K562 (cell line): ENCODE measurements around the gene AGRN. TPM values are rescaled to one million over a fixed set of nuclear protein-coding genes. Genes with fewer than 3 reads are reported as not detected.

Experiments
- ATAC-seq: fragments of 200-7000 bp; cut with Tn5 transposase; 3 replicates; pipeline ENCODE4 v1.9.1; 2020; ENCODE audit warnings: moderate library complexity
- BruUV-seq: library from RNA; stranded (reverse); fragments of 400-500 nt; replicated peaks from 2 replicates; lab custom pipeline; 2021; lab: Mats Ljungman, UMichigan
- CTCF ChIA-PET: fragments of 300-600 bp; formaldehyde crosslinking; extraction: SDS; loops from one replicate; lab custom pipeline; 2021; ENCODE audit warnings: low intra/inter-chr PET ratio; lab: Yijun Ruan, JAX
- POLR2A ChIA-PET: fragments of 300-600, 350-650 bp; sonication (Branson Sonifier 250); formaldehyde crosslinking; extraction: SDS; loops from one replicate; lab custom pipeline; 2021; ENCODE audit warnings: antibody characterized with exemption, inconsistent platforms; lab: Yijun Ruan, JAX
- DNase-seq, 4 experiments: peaks; one replicate each; pipeline versions ENCODE4 v3.0.0 to v3.0.0-alpha.2; 2011 to 2018; ENCODE audit warnings: low spot score in 3 of 4, mixed read lengths in 3 of 4; ENCODE audit errors: extremely low read depth in 1 of 4
- FAIRE-seq: peaks from 2 replicates; lab custom pipeline; 2011; peaks lifted over from hg19 to GRCh38; lab: Jason Lieb, UNC
- H2AFZ ChIP-seq: 2 replicates; pipeline ENCODE4 v1.6.0; 2011; ENCODE audit warnings: low read depth, low read length, control low read depth, inconsistent platforms
- H3K27ac ChIP-seq: fragments of 200-600 bp; 3 replicates; pipeline ENCODE4 v1.8.0; 2011; ENCODE audit warnings: low read depth, mild to moderate bottlenecking, control low read depth, inconsistent platforms, low read length, moderate library complexity, mixed read lengths; ENCODE audit errors: extremely low read depth
- H3K27me3 ChIP-seq, 2 experiments: fragments of 300-600 bp in 1 of 2; 2 replicates in 1 of 2; 3 replicates in 1 of 2; pipeline versions ENCODE4 v1.6.0 to v1.8.0; 2011; ENCODE audit warnings: inconsistent platforms in 2 of 2, low read length in 2 of 2, mild to moderate bottlenecking in 1 of 2, mixed read lengths in 1 of 2, moderate library complexity in 1 of 2; ENCODE audit not compliant: control insufficient read depth in 2 of 2, insufficient read depth in 2 of 2
- H3K36me3 ChIP-seq: fragments of 300-600 bp; 3 replicates; pipeline ENCODE4 v1.8.0; 2011; ENCODE audit warnings: mild to moderate bottlenecking, low read length, inconsistent platforms; ENCODE audit not compliant: control insufficient read depth, insufficient read depth
- H3K4me1 ChIP-seq, 2 experiments: fragments of 200-600 bp in 1 of 2; replicated peaks in 1 of 2; 2 replicates in 1 of 2; 3 replicates in 1 of 2; pipeline versions ENCODE4 v1.5.1 to v1.8.0; 2011; ENCODE audit warnings: inconsistent platforms in 2 of 2, low read length in 2 of 2, mild to moderate bottlenecking in 1 of 2, mixed read lengths in 1 of 2, moderate library complexity in 1 of 2; ENCODE audit not compliant: control insufficient read depth in 2 of 2, insufficient read depth in 2 of 2
- H3K4me2 ChIP-seq: 2 replicates; pipeline ENCODE4 v1.6.1; 2011; ENCODE audit warnings: low read length, control low read depth, inconsistent platforms, mixed read lengths; ENCODE audit not compliant: insufficient read depth
- H3K4me3 ChIP-seq: fragments of 200-600 bp; sonication (generic), shearing (Covaris generic); 2 replicates; pipeline ENCODE4 v1.5.1; 2016; ENCODE audit warnings: control low read depth, inconsistent platforms
- H3K79me2 ChIP-seq: fragments of 200-600 bp; 3 replicates; pipeline ENCODE4 v1.8.0; 2011; ENCODE audit warnings: low read length, inconsistent platforms; ENCODE audit not compliant: control insufficient read depth, insufficient read depth
- H3K9ac ChIP-seq, 2 experiments: 2 replicates each; pipeline versions ENCODE4 v1.6.0 to v1.6.1; 2011; ENCODE audit warnings: low read depth in 2 of 2, low read length in 2 of 2, control low read depth in 1 of 2, inconsistent platforms in 1 of 2, mild to moderate bottlenecking in 1 of 2, mixed read lengths in 1 of 2; ENCODE audit not compliant: insufficient read depth in 1 of 2
- H3K9me1 ChIP-seq: one replicate; pipeline ENCODE4 v1.6.0; 2011; ENCODE audit warnings: inconsistent platforms, mild to moderate bottlenecking, low read length, moderate library complexity; ENCODE audit not compliant: control insufficient read depth, insufficient read depth
- H3K9me3 ChIP-seq: replicated peaks from 2 replicates; pipeline ENCODE4 v1.5.1; 2011; ENCODE audit warnings: low read depth, low read length, inconsistent platforms; ENCODE audit not compliant: control insufficient read depth, insufficient read depth
- H4K20me1 ChIP-seq: replicated peaks from 2 replicates; pipeline ENCODE4 v1.6.1; 2011; ENCODE audit warnings: low read length, inconsistent platforms, mixed read lengths; ENCODE audit not compliant: control insufficient read depth, insufficient read depth
- BRD4 ChIP-seq: fragments of 200-600 bp; sonication (generic); IDR thresholded peaks from 2 replicates; pipeline ENCODE4 v1.6.1; 2017; ENCODE audit warnings: inconsistent platforms
- CEBPB ChIP-seq: fragments of 450-650 bp; IDR thresholded peaks from 2 replicates; pipeline ENCODE4 v1.6.1; 2016; ENCODE audit warnings: missing genetic modification characterization, missing compliant biosample characterization
- EGR1 ChIP-seq: fragments of 450-650 bp; conservative IDR thresholded peaks from 2 replicates; pipeline ENCODE4 v1.6.1; 2017; ENCODE audit warnings: mild to moderate bottlenecking
- KLF10 ChIP-seq: fragments of 250-450 bp; sonication (Bioruptor Pico); IDR thresholded peaks from 2 replicates; pipeline ENCODE4 v1.6.1; 2021; ENCODE audit warnings: matching md5 sums
- SAFB ChIP-seq: fragments of 200-400 bp; formaldehyde crosslinking; IDR thresholded peaks from 2 replicates; pipeline ENCODE4 v1.6.1; 2017; ENCODE audit warnings: low read depth, low read length, borderline replicate concordance
- TGIF2 ChIP-seq: sonication (generic); formaldehyde crosslinking; IDR thresholded peaks from 2 replicates; pipeline ENCODE4 v1.8.1; 2022; ENCODE audit warnings: mild to moderate bottlenecking, missing genetic modification reagents, moderate library complexity
- ZNF311 ChIP-seq: fragments of 250-450 bp; sonication (Bioruptor Pico); IDR thresholded peaks from 2 replicates; pipeline ENCODE4 v1.4.0; 2020; ENCODE audit warnings: mild to moderate bottlenecking, moderate library complexity
- WGBS: fragments of 100-300 bp; shearing (Covaris generic); methylation state at CpG from one replicate; pipeline ENCODE4 v1.1.6; 2016; ENCODE audit warnings: low coverage, mixed read lengths; ENCODE audit not compliant: insufficient coverage; ENCODE audit errors: missing lambda C conversion rate; 5-methylcytosine and 5-hydroxymethylcytosine counted together
- in situ Hi-C: fragments of 300-500 bp; cut with MboI; formaldehyde crosslinking; loops from 4 replicates; pipeline ENCODE4 v1.15.0; 2018; ENCODE audit warnings: inconsistent platforms, mixed read lengths
- intact Hi-C: fragments of 100-400 bp; cut with micrococcal nuclease; formaldehyde crosslinking; loops from 2 replicates; pipeline ENCODE4 v1.14.2; 2022
- polyA plus RNA-seq, 8 experiments: library from polyadenylated mRNA; depleted of rRNA in 4 of 8; stranded (reverse) in 5 of 8; unstranded in 3 of 8; fragments of >200 nt; fragmentation: Nextera tagmentation in 2 of 8; fragmentation: Illumina TruSeq in 1 of 8; extraction: Ambion mirVana in 2 of 8; extraction: Trizol in 1 of 8; gene quantifications; 2 replicates each; pipeline versions ENCODE4 v1.2.1 to v1.2.3, GENCODE V29; 2011 to 2014; ENCODE audit warnings: inconsistent platforms in 1 of 8, missing spikeins in 1 of 8
- total RNA-seq, 7 experiments: library from RNA; depleted of rRNA in 6 of 7; stranded (reverse); fragments of >200 nt in 6 of 7; fragmentation: Illumina TruSeq in 2 of 7; extraction: Trizol in 2 of 7; gene quantifications; 2 replicates each; pipeline versions ENCODE4 v1.2.1 to v1.2.3, GENCODE V29; 2011 to 2021; ENCODE audit warnings: low replicate concordance in 1 of 7

AGRN gene
- total and polyA plus RNA-seq, 9 of the 15 experiments (the other 6 are each of a cell fraction or from before 2014, with no cell fraction given): 0.04 to 111 (median 18.1) TPM

GRCh38 chr1:1044455-1045078 is 24.6 kb downstream of the AGRN start:
- no peak overlapping the region for H3K4me3 ChIP-seq
- CTCF ChIA-PET: no interaction called here
- ATAC-seq: no peak
- DNase-seq: no peak
- in situ Hi-C loops: no loop called here
- no peak overlapping the region for H3K4me2 ChIP-seq
- H2AFZ ChIP-seq: no peak overlapping the region
- peak; percentile 46 for FAIRE-seq
- H3K9ac ChIP-seq: peak overlapping the region in 1 of 2 experiments; percentile 35; a peak in 2 of 4 replicates
- intact Hi-C loops: no loop called here
- TF ChIP-seq ZNF311 (CRISPR knock-in tag): no peak
- TF ChIP-seq SAFB: no peak
- TF ChIP-seq KLF10: no peak
- TF ChIP-seq EGR1: peak; percentile 30; the same call in 1 of the 2 replicates
- peak; percentile 40; the same call in 1 of the 2 replicates for TF ChIP-seq CEBPB (tag)
- TF ChIP-seq TGIF2: no peak
- no peak for TF ChIP-seq BRD4
- H3K9me1 ChIP-seq: no peaks in the 10 kb centered on the region
- no TSS peak for BruUV-seq
- no peaks in the 10 kb centered on the region for H3K9me3 ChIP-seq
- H3K79me2 ChIP-seq: no peaks in the 10 kb centered on the region; the same call in 2 of the 3 replicates
- no peak overlapping the region for H3K27ac ChIP-seq
- H3K27me3 ChIP-seq: no peaks in the 10 kb centered on the region
- H3K4me1 ChIP-seq: peaks cover 8 to 61% of the 10 kb centered on the region in 2 experiments; a peak in 4 of 5 replicates
- POLR2A ChIA-PET: interaction anchor here (0.5 to 1.2 kb wide), 2 partner anchors 13 to 392 kb away, joined by 3 read pairs; no protein-coding TSS in a partner anchor
- WGBS: 91% methylated on average over 34 of the region's 34 CpGs
- H3K36me3 ChIP-seq: peaks cover 73% of the 10 kb centered on the region; the same call in 2 of the 3 replicates
- H4K20me1 ChIP-seq: no peaks in the 10 kb centered on the region; the same call in 1 of the 2 replicates
